ENCODE data around the gene EPN3.

EPN3 gene

GRCh38 chr17:50513495-50513894 is 19.0 kb upstream of the EPN3 start:
- no peak overlapping the region for H2BK12ac ChIP-seq (ENCODE audit: low read length)
- H3K79me1 ChIP-seq (ENCODE audit: low read length), result peaks cover 7% of the 10 kb centered on the region
- no peak overlapping the region for H3K18ac ChIP-seq (ENCODE audit: low read length)
- H4K8ac ChIP-seq (ENCODE audit: low read depth, low read length), result no peak overlapping the region
- no peak overlapping the region for H3K27ac ChIP-seq (ENCODE audit: low read depth, low read length)
- no peak overlapping the region for H3K9ac ChIP-seq (ENCODE audit: low read length)
- no peak overlapping the region for H3K4ac ChIP-seq (ENCODE audit: low read depth, low read length)
- H3K4me3 ChIP-seq (ENCODE audit: low read depth, low read length), result no peak overlapping the region
- no peak overlapping the region for H2BK5ac ChIP-seq (ENCODE audit: low read depth, low read length, poor library complexity)
- no peak overlapping the region for H2AFZ ChIP-seq (ENCODE audit: insufficient read depth, low read length, poor library complexity)
- no peak overlapping the region for H4K91ac ChIP-seq (ENCODE audit: low read depth, low read length)
- H3K4me1 ChIP-seq (ENCODE audit: control insufficient read depth in 1 of 2, insufficient read depth in 2 of 2, low read length in 2 of 2), result peaks cover 17% of the 10 kb centered on the region in 2 experiments
- no peaks in the 10 kb centered on the region for H3K27me3 ChIP-seq (ENCODE audit: insufficient read depth, low read length)
- no CpG with 5 or more reads among the region's 4 CpGs for WGBS (ENCODE audit: extremely low coverage, insufficient coverage, insufficient read length)
- DNase-seq, result no peak
- no peak overlapping the region for H4K12ac ChIP-seq (ENCODE audit: low read depth, low read length)
- no peak overlapping the region for H3K4me2 ChIP-seq (ENCODE audit: low read length)
- no peak overlapping the region for H2BK120ac ChIP-seq (ENCODE audit: insufficient read depth, low read length, poor library complexity)
- no peaks in the 10 kb centered on the region for H3K36me3 ChIP-seq (ENCODE audit: control insufficient read depth in 1 of 2, insufficient read depth in 2 of 2, low read length in 2 of 2)
- H3K23ac ChIP-seq (ENCODE audit: low read length), result no peak overlapping the region
- H3K14ac ChIP-seq (ENCODE audit: low read length), result no peak overlapping the region
- H2AK5ac ChIP-seq (ENCODE audit: low read length), result no peak overlapping the region
- no peaks in the 10 kb centered on the region for H3K9me3 ChIP-seq (ENCODE audit: insufficient read depth, low read depth, low read length)
- H3K79me2 ChIP-seq (ENCODE audit: control insufficient read depth, insufficient read depth, low read length, poor library complexity), result no peaks in the 10 kb centered on the region

GRCh38 chr17:50514388-50514787 is 18.1 kb upstream of the EPN3 start:
- H2AFZ ChIP-seq (ENCODE audit: insufficient read depth, low read length, poor library complexity), result no peak overlapping the region
- H3K9me3 ChIP-seq (ENCODE audit: insufficient read depth, low read depth, low read length), result no peaks in the 10 kb centered on the region
- H3K9ac ChIP-seq (ENCODE audit: low read length), result no peak overlapping the region
- no peaks in the 10 kb centered on the region for H3K27me3 ChIP-seq (ENCODE audit: insufficient read depth, low read length)
- no peak overlapping the region for H4K91ac ChIP-seq (ENCODE audit: low read depth, low read length)
- no peak overlapping the region for H3K4ac ChIP-seq (ENCODE audit: low read depth, low read length)
- H3K4me2 ChIP-seq (ENCODE audit: low read length), result no peak overlapping the region
- no peak overlapping the region for H2BK120ac ChIP-seq (ENCODE audit: insufficient read depth, low read length, poor library complexity)
- no peak overlapping the region for H3K14ac ChIP-seq (ENCODE audit: low read length)
- no peak overlapping the region for H4K8ac ChIP-seq (ENCODE audit: low read depth, low read length)
- no peaks in the 10 kb centered on the region for H3K36me3 ChIP-seq (ENCODE audit: control insufficient read depth in 1 of 2, insufficient read depth in 2 of 2, low read length in 2 of 2)
- no peak overlapping the region for H3K18ac ChIP-seq (ENCODE audit: low read length)
- peaks cover 3% of the 10 kb centered on the region for H3K79me1 ChIP-seq (ENCODE audit: low read length)
- peaks cover 11 to 13% of the 10 kb centered on the region in 2 experiments for H3K4me1 ChIP-seq (ENCODE audit: control insufficient read depth in 1 of 2, insufficient read depth in 2 of 2, low read length in 2 of 2)
- H2BK5ac ChIP-seq (ENCODE audit: low read depth, low read length, poor library complexity), result peak overlapping the region; percentile 7
- H4K12ac ChIP-seq (ENCODE audit: low read depth, low read length), result no peak overlapping the region
- peak overlapping the region; percentile 1 for H2BK12ac ChIP-seq (ENCODE audit: low read length)
- H2AK5ac ChIP-seq (ENCODE audit: low read length), result no peak overlapping the region
- DNase-seq, result no peak
- H3K4me3 ChIP-seq (ENCODE audit: low read depth, low read length), result no peak overlapping the region
- no peak overlapping the region for H3K27ac ChIP-seq (ENCODE audit: low read depth, low read length)
- H3K79me2 ChIP-seq (ENCODE audit: control insufficient read depth, insufficient read depth, low read length, poor library complexity), result no peaks in the 10 kb centered on the region
- no CpG with 5 or more reads among the region's 3 CpGs for WGBS (ENCODE audit: extremely low coverage, insufficient coverage, insufficient read length)
- H3K23ac ChIP-seq (ENCODE audit: low read length), result no peak overlapping the region

DNA sequence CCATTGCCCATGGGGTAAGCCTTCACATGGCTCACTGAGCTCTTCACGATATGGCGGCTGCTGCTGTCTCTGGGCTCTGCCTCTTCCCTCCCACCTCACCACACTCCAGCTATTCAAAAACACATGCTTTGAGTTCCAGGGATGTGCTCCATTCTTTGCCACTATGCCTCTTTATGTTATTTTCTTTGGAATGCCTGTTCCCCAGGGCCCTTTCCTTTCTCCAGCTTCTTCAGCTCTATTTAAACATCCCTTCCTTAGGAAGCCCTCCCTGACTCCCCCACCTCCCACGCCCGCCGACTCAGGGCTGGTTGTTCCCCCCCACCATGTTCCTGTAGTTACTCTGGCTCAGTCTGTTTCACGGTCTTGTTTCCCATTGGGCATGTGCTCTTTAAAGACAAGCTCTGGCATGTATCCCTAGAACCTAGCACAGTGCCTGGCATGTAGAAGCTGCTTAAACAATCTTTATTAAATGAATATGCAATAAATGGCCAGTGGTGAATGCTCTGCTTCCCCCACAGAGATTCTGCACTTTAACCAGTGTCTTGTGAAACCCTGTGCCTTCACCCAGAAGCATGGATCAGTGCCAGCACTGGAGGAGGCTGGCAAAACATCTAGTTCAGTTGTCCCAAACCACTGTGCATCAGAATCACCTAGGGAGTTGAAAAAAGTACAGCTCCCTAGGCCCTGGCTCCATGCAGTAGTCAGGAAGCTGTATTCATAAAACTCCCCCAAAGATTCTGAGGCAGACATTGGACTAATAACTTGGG is 17.4 kb upstream of the EPN3 start:
- DNase-seq, result peak; percentile 43 to 80
- Histone ChIP-seq H3K4me3 (ENCODE audit: low read depth, low read length) (no peak overlapping the region), H2BK12ac (ENCODE audit: low read length) (peak overlapping the region; percentile 45), H4K91ac (ENCODE audit: low read depth, low read length) (peak overlapping the region; percentile 64), H3K14ac (ENCODE audit: low read length) (peak overlapping the region; percentile 18), H3K4me1 (ENCODE audit: control insufficient read depth in 1 of 2, insufficient read depth in 2 of 2, low read length in 2 of 2) (peaks cover 11 to 15% of the 10 kb centered on the region in 2 experiments), H3K9me3 (ENCODE audit: insufficient read depth, low read depth, low read length) (no peaks in the 10 kb centered on the region), H3K27me3 (ENCODE audit: insufficient read depth, low read length) (no peaks in the 10 kb centered on the region), H3K9ac (ENCODE audit: low read length) (no peak overlapping the region), H3K23ac (ENCODE audit: low read length) (no peak overlapping the region), H3K4ac (ENCODE audit: low read depth, low read length) (no peak overlapping the region), H3K36me3 (ENCODE audit: control insufficient read depth in 1 of 2, insufficient read depth in 2 of 2, low read length in 2 of 2) (no peaks in the 10 kb centered on the region), H2BK5ac (ENCODE audit: low read depth, low read length, poor library complexity) (no peak overlapping the region), H4K12ac (ENCODE audit: low read depth, low read length) (no peak overlapping the region), H3K27ac (ENCODE audit: low read depth, low read length) (no peak overlapping the region), H3K18ac (ENCODE audit: low read length) (no peak overlapping the region), H2BK120ac (ENCODE audit: insufficient read depth, low read length, poor library complexity) (no peak overlapping the region), H3K79me1 (ENCODE audit: low read length) (peaks cover 3% of the 10 kb centered on the region), H4K8ac (ENCODE audit: low read depth, low read length) (no peak overlapping the region), H3K79me2 (ENCODE audit: control insufficient read depth, insufficient read depth, low read length, poor library complexity) (no peaks in the 10 kb centered on the region), H3K4me2 (ENCODE audit: low read length) (no peak overlapping the region), H2AK5ac (ENCODE audit: low read length) (no peak overlapping the region), H2AFZ (ENCODE audit: insufficient read depth, low read length, poor library complexity) (no peak overlapping the region)
- WGBS (ENCODE audit: extremely low coverage, insufficient coverage, insufficient read length), result no CpG with 5 or more reads among the region's 6 CpGs

DNA sequence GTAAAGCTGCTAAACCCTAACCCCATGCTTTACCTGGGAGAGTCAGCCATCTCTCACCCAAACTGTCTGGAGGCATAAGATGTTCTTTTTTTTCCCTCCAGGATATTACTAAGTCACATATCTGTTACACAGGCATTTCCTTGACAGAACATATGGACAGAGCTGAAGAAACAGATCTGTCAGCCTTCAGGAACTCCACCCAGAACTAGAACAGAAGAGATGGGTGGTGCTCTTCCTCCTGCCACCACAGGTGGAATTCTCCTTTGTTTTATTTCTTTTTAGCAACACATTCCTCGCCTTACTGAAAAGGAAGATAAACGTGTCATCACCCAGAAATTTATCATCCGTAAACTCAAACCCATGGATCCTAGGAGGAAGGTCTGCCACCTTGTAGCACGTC is 15.5 kb upstream of the EPN3 start:
- H3K79me1 ChIP-seq (ENCODE audit: low read length), result peaks cover 3% of the 10 kb centered on the region
- H4K8ac ChIP-seq (ENCODE audit: low read depth, low read length), result no peak overlapping the region
- no peak overlapping the region for H3K4me3 ChIP-seq (ENCODE audit: low read depth, low read length)
- no peak overlapping the region for H4K12ac ChIP-seq (ENCODE audit: low read depth, low read length)
- H2BK12ac ChIP-seq (ENCODE audit: low read length), result no peak overlapping the region
- no peaks in the 10 kb centered on the region for H3K79me2 ChIP-seq (ENCODE audit: control insufficient read depth, insufficient read depth, low read length, poor library complexity)
- H3K9ac ChIP-seq (ENCODE audit: low read length), result no peak overlapping the region
- H3K23ac ChIP-seq (ENCODE audit: low read length), result no peak overlapping the region
- H3K4me1 ChIP-seq (ENCODE audit: control insufficient read depth in 1 of 2, insufficient read depth in 2 of 2, low read length in 2 of 2), result peaks cover 6 to 10% of the 10 kb centered on the region in 2 experiments
- H3K18ac ChIP-seq (ENCODE audit: low read length), result no peak overlapping the region
- no peak overlapping the region for H2BK5ac ChIP-seq (ENCODE audit: low read depth, low read length, poor library complexity)
- no peak overlapping the region for H3K4me2 ChIP-seq (ENCODE audit: low read length)
- H3K14ac ChIP-seq (ENCODE audit: low read length), result no peak overlapping the region
- no peak overlapping the region for H2AK5ac ChIP-seq (ENCODE audit: low read length)
- no peaks in the 10 kb centered on the region for H3K9me3 ChIP-seq (ENCODE audit: insufficient read depth, low read depth, low read length)
- no peak overlapping the region for H2BK120ac ChIP-seq (ENCODE audit: insufficient read depth, low read length, poor library complexity)
- H3K4ac ChIP-seq (ENCODE audit: low read depth, low read length), result no peak overlapping the region
- no CpG with 5 or more reads among the region's 4 CpGs for WGBS (ENCODE audit: extremely low coverage, insufficient coverage, insufficient read length)
- H2AFZ ChIP-seq (ENCODE audit: insufficient read depth, low read length, poor library complexity), result no peak overlapping the region
- H3K27ac ChIP-seq (ENCODE audit: low read depth, low read length), result no peak overlapping the region
- H4K91ac ChIP-seq (ENCODE audit: low read depth, low read length), result no peak overlapping the region
- no peaks in the 10 kb centered on the region for H3K36me3 ChIP-seq (ENCODE audit: control insufficient read depth in 1 of 2, insufficient read depth in 2 of 2, low read length in 2 of 2)
- no peaks in the 10 kb centered on the region for H3K27me3 ChIP-seq (ENCODE audit: insufficient read depth, low read length)
- no peak for DNase-seq
